ENCODE data around the gene SNTB2.
A peak's percentile ranks its signal among the peaks of the same experiment; 100 is the strongest.

GRCh38 chr16:69143116-69143515 is 43.8 kb upstream of the SNTB2 start:
- TF ChIP-seq, protein P1, sequence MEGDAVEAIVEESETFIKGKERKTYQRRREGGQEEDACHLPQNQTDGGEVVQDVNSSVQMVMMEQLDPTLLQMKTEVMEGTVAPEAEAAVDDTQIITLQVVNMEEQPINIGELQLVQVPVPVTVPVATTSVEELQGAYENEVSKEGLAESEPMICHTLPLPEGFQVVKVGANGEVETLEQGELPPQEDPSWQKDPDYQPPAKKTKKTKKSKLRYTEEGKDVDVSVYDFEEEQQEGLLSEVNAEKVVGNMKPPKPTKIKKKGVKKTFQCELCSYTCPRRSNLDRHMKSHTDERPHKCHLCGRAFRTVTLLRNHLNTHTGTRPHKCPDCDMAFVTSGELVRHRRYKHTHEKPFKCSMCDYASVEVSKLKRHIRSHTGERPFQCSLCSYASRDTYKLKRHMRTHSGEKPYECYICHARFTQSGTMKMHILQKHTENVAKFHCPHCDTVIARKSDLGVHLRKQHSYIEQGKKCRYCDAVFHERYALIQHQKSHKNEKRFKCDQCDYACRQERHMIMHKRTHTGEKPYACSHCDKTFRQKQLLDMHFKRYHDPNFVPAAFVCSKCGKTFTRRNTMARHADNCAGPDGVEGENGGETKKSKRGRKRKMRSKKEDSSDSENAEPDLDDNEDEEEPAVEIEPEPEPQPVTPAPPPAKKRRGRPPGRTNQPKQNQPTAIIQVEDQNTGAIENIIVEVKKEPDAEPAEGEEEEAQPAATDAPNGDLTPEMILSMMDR (IDR thresholded peaks at IDR 0.05 in 2 of 3, conservative IDR thresholded peaks at IDR 0.05 in 1 of 3; ENCODE audit: control insufficient read depth in 2 of 3, extremely low read depth in 1 of 3, insufficient read depth in 1 of 3, low read depth in 3 of 3, low read length in 3 of 3): 0 out of 6 replicates have a peak, but pooled peaks of 1 of the 3 experiments have one; percentile 8
- no peak for TF ChIP-seq EZH2 (IDR thresholded peaks at IDR 0.05; ENCODE audit: borderline replicate concordance, control insufficient read depth, low read depth, low read length)
- no peak for TF ChIP-seq CBX5 (IDR thresholded peaks at IDR 0.05; ENCODE audit: low read depth)
- no peak for TF ChIP-seq CREB1 (IDR thresholded peaks at IDR 0.05; ENCODE audit: low read depth)
